Measurements from ENCODE around the gene SPATA1.
A peak's percentile ranks its signal among the peaks of the same experiment; 100 is the strongest.
"Not testable (repeated sequence)": the region's sequence is repeated elsewhere in the genome, so short reads cannot be mapped to it uniquely, and the experiment has no call there.

Gene SPATA1

DNA sequence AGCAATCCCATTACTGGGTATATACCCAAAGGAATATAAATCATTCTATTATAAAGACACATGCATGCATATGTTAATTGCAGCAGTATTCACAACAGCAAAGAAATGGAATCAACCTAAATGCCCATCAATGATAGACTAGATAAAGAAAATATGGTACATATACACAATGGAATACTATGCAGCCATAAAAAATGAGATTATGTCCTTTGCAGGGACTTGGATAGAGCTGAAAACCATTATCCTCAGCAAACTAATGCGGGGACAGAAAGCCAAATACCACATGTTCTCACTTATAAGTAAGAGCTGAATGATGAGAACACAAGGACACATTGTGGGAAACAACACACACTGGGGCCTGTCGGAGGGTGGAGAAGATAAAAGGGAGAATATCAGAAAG lies 88.8 kb downstream of the SPATA1 start:
- DNase-seq (ENCODE audit: low read depth), result not testable (repeated sequence)

DNA sequence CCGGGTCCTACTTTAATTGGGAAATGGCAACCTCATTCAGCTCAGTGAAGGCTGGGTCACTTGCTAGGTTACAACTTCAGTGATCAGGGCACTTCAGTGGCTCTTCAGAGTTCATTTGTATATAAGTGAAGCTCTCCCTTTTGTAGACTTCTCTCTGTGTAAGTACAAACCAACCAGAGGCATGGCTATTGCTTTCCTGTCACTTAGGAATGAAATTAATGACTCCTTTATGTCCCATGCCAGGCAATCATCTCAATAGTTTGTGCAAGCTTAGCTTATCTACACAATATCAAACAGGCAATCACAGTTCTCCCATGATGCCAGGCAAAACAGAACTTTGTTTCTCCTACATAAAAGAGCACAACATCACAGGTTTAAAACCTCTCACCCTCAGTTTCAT lies 90.8 kb downstream of the SPATA1 start:
- no peak for DNase-seq (ENCODE audit: low read depth)

GRCh38 chr1:84598418-84598817 lies 92.2 kb downstream of the SPATA1 start:
- DNase-seq (ENCODE audit: low read depth), result no peak

DNA sequence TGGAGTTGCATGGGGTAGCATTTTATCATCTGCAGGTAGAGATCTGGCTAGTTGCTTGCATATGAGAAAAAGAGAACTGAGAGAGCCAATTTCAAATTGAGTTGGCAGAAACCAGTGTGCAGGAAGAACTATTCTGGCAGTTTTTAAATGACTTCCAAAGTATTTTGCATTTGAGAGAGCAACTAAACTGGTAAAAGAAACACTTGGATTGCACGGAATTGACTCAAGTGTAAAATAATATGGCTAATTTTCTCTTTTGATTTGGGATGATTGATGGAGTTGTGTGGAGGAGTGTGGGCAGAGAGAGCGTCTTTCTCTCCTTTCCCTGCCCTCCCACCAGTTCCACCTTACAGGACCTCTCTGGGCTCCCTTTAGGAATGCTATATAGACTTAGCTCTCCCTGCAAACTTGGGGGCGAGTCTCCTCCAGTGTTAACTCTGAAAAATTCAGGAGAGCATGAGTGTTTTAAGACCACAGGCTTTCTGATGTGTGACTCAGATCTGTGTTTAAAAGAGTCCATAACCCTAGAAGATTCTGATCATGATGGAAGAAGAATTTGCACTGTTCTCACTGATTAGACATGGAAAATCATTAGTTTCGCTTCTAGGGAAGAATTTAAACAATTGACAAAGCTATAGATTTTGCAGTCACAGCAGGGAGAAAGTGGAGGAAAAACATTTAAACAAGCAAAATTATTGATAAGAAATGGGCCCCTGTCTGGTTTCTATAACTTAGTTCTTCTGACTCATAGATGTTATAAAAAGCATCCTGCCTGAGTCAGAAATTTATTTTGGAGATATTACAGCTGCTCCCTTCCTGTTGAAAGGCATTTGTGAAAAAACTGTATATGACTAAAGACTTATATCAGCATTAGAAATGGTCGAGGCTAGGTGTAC lies 92.9 kb downstream of the SPATA1 start:
- peak; percentile 58 for DNase-seq (ENCODE audit: low read depth)

DNA sequence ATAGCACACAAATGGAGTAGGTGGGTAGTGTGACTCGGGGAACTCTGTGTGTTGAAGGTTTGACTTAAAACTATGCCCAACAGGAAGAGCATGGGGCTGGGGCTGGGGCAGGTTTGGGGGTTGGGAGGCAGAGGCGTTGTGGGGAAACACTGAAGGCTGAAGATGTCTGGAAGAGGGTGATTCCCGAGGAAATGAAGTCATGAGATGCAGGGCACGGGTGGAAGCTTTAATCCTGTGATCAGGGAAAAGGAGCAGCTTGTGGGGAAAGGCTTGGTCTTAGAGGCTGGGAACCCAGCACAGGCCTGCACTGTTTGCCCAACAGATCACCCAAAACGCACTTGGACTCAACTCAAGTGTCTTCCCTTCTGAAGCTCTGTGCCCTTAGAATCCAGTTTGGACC lies 94.6 kb downstream of the SPATA1 start:
- no peak for DNase-seq (ENCODE audit: low read depth)

DNA sequence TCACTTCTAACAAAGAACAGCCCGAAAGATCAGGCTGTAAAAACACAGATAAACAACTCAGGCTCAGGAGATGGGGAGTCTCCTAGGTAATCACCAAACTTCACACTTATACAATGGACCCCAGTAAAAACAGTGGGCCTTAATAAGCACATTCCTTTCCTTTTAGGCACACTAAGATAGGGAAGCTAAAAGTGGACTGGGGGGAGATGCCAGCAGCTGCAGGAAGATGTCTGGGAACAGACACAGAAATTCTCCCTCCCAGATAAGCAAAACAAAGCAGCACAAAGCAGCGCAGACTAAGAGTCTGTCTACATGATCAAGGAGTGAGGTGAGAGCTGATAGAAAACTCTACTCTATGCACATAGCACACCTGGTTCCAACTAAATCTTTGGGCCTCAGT lies 97.0 kb downstream of the SPATA1 start:
- no peak for DNase-seq (ENCODE audit: low read depth)

DNA sequence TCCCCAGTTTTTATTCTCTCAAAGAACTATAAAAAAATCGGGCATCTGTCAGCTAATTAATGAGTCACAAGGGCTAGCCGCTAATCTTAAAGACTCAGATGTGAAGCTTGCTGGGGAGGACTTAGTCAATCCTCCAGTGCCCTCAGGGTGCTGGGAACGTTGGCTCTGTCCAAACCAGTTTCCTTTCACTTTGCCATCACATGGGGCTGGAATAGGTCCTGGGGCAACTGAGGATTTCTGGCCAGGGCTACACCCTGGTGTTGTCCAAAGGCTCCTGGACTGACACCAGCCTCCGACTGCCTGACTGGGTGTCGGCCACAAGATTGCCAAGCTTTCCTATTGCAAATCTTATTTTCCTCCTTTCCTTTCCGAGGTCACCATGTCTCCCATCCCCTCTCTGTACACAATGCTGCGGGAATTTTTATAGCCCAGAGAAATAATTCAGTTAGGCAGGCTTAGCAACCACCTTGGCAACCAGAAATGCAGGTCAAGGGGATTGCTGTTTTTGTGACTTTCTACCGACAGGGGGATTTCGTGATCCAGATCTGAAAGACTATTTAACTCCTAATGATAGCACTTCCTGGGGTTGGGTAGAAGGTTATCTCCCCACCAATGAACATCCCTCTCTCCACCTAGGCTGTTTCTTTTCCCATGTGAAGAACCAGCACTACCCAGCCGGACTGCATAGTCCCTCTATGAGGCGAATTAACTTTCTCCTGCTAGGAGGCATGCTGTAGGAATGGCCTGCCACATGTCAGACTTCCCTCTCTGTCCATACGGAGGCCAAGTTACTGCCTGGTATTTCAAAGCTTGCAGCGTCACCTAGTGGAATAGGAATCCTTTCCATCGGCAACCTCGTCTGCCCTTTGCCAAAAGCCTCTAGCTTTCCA lies 98.0 kb downstream of the SPATA1 start:
- DNase-seq (ENCODE audit: low read depth), result no peak

DNA sequence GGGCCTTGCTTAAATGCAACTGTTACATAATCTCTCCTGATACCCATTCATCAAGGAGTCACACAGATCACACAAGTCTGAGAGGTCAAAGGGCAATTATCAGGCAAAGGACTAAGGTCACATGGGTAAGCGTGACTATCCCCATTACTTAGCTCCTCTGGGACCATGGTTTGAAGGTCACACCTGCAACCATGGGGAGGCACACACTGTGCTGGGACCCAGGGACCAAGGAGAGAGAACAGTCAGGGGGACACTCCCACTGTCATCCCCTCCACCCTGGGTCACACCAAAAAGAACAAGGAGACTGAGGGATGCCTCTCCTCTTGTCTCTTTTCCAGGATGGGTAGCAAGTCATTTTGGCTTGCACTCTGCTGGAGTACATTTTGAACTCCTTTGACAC lies 99.0 kb downstream of the SPATA1 start:
- DNase-seq (ENCODE audit: low read depth), result no peak

- DNase-seq (ENCODE audit: low read depth), result no peak
Measured at GRCh38 chr1:84606977-84607376, 100.8 kb downstream of the SPATA1 start.

- DNase-seq (ENCODE audit: low read depth), result no peak
Measured at GRCh38 chr1:84611091-84611490, 104.9 kb downstream of the SPATA1 start.

DNA sequence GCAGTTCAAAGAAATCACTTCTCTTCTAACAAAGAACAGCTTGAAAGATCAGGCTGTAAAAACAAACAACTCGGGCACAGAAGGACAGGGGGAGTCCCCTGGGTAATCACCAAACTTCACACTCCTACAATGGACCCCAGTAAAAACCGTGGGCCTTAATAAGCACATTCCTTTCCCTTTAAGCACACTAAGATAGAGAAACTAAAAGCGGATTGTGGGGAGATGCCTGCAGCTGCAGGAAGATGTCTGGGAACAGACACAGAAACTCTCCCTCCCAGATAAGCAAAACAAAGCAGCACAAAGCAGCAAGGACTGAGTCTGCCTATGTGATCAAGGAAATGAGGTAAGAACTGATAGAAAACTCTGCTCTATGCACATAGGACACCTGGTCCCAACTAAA lies 105.6 kb downstream of the SPATA1 start:
- DNase-seq (ENCODE audit: low read depth), result peak; percentile 29

GRCh38 chr1:84613026-84613425 lies 106.8 kb downstream of the SPATA1 start:
- peak; percentile 50 for DNase-seq (ENCODE audit: low read depth)

- no peak for DNase-seq (ENCODE audit: low read depth)
Measured at GRCh38 chr1:84613887-84614286, 107.7 kb downstream of the SPATA1 start.

DNA sequence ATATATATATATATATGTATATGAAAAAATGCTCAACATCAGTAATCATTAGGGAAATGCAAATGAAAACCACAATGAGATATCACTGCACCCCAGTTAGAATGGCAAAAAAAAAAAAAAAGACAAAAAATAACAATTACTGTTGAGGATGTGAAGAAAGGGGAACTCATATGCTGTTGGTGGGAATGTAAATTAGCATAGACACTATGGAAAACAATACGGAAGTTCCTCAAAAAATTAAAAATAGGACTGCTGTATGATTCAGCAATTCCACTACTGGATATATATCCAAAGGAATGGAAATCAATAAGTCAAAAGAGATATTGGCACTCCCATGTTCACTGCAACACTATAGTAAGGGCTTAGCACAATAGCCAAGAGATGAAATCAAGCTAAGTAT lies 109.6 kb downstream of the SPATA1 start:
- DNase-seq (ENCODE audit: low read depth), result no peak
